ENCODE results near the gene TRAPPC2L.

Gene TRAPPC2L

DNA sequence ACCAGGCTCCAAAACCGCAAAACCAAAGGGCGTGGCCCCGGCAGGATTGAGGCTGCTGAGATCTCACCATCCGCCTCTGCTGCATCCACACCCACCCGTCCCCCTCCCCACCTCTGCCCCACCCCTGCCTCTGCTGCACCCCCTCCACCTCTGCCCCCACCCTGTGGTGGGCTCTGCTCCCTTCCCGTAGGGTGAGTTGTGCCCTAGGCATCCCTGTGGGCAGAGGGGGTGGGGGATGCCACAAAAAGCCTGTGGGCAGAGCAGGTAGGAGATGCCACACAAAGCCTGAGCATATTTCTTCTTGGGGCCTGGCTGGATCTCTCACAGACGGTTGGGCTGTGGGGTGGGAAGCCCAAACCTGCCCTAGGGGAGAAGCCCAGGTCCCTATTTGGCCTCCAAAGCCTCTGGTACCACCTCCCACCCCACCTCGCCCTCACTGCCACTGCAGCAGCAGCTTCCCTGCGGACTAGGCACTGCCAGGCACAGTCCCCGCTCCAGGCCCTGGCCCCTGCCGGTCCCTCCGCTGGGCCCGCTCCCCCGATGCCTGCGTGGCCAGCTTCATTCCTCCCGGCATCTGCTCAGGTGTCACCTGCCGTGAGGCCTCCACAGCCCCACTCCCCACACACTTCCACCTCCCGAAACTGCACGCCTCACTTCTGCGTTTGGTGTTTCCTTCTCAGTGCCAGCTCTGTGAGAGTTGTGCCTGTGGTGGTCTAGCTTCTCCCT lies 20.8 kb downstream of the TRAPPC2L start:
- Mint-ChIP-seq H3K36me3 (peaks cover 42 to 64% of the 10 kb centered on the region in 2 donors), H3K4me3 (no peak overlapping the region), H3K27me3 (no peaks in the 10 kb centered on the region), H3K9me3 (peaks cover 0 to 5% of the 10 kb centered on the region in 2 donors), H3K27ac (peak overlapping the region; percentile 84), H3K4me1 (peaks cover 8 to 9% of the 10 kb centered on the region in 2 donors)
- no peak for DNase-seq
- no peak for ATAC-seq (replicated peaks)

DNA sequence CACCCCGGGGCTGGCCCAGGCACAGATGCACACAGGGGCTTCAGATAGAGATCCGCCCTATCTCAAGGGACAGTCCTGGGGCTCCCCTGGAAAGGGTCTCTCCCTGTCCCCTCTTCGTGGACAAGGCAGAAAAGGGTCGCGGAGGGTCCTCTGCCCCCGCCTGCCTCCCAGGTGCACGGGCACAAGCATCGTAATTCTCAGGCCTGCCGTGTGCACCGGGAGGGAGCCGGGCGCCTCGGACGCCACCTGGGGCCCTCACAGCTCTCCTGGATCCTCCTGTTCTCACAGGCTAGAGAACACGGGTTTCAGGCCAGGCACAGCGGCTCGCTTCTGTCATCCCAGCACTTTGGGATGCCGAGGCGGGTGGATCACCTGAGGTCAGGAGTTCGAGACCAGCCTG lies 21.4 kb downstream of the TRAPPC2L start:
- Mint-ChIP-seq H3K27me3 (no peaks in the 10 kb centered on the region), H3K36me3 (peaks cover 48 to 71% of the 10 kb centered on the region in 2 donors), H3K4me3 (no peak overlapping the region), H3K4me1 (peaks cover 11 to 12% of the 10 kb centered on the region in 2 donors), H3K9me3 (peaks cover 0 to 5% of the 10 kb centered on the region in 2 donors), H3K27ac (no peak overlapping the region)
- ATAC-seq (replicated peaks) (no peak), DNase-seq (no peak)

- H3K36me3 Mint-ChIP-seq = peaks cover 48 to 69% of the 10 kb centered on the region in 2 donors
- no peak overlapping the region for H3K27ac Mint-ChIP-seq
- H3K4me1 Mint-ChIP-seq = peaks cover 11 to 12% of the 10 kb centered on the region in 2 donors
- H3K4me3 Mint-ChIP-seq = no peak overlapping the region
- H3K9me3 Mint-ChIP-seq = peaks cover 0 to 5% of the 10 kb centered on the region in 2 donors
- no peak for DNase-seq
- no peak for ATAC-seq (replicated peaks)
- no peaks in the 10 kb centered on the region for H3K27me3 Mint-ChIP-seq
Measured at GRCh38 chr16:88878967-88879787, 22.2 kb downstream of the TRAPPC2L start.

DNA sequence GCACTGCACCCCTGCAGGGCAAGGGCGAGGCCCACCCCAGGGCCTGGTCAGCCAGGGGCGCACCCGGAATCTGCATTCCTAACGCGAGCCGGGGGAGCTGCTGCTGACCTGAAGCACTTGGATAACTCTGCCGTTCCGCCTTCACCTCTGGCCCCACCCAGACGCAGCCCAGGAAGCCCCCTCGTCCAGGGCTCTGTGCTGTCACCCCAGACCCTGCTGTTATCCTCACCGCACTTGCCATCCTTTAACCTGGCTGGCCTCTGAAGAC lies 22.8 kb downstream of the TRAPPC2L start:
- H3K9me3 Mint-ChIP-seq = peaks cover 0 to 5% of the 10 kb centered on the region in 2 donors

GRCh38 chr16:88880226-88881006 lies 23.5 kb downstream of the TRAPPC2L start:
- ATAC-seq (replicated peaks) = no peak
- Mint-ChIP-seq H3K36me3 (peaks cover 51 to 66% of the 10 kb centered on the region in 2 donors), H3K4me1 (peaks cover 11 to 12% of the 10 kb centered on the region in 2 donors), H3K27me3 (no peaks in the 10 kb centered on the region), H3K27ac (peak overlapping the region; percentile 89), H3K9me3 (peaks cover 0 to 5% of the 10 kb centered on the region in 2 donors), H3K4me3 (no peak overlapping the region)
- DNase-seq = no peak

More for the DNA sequence above, 22.8 kb downstream of the TRAPPC2L start:
- ATAC-seq (replicated peaks) = no peak
- DNase-seq = no peak
- peaks cover 11 to 12% of the 10 kb centered on the region in 2 donors for H3K4me1 Mint-ChIP-seq
- peak overlapping the region; percentile 89 for H3K27ac Mint-ChIP-seq
- H3K27me3 Mint-ChIP-seq = no peaks in the 10 kb centered on the region
- H3K36me3 Mint-ChIP-seq = peaks cover 52 to 68% of the 10 kb centered on the region in 2 donors
- no peak overlapping the region for H3K4me3 Mint-ChIP-seq

GRCh38 chr16:88881007-88881615 lies 24.2 kb downstream of the TRAPPC2L start:
- H3K4me3 Mint-ChIP-seq = no peak overlapping the region
- no peak for ATAC-seq (replicated peaks)
- no peak for DNase-seq
- H3K27me3 Mint-ChIP-seq = no peaks in the 10 kb centered on the region
- H3K4me1 Mint-ChIP-seq = peaks cover 11 to 12% of the 10 kb centered on the region in 2 donors
- H3K27ac Mint-ChIP-seq = no peak overlapping the region
- peaks cover 46 to 60% of the 10 kb centered on the region in 2 donors for H3K36me3 Mint-ChIP-seq
- H3K9me3 Mint-ChIP-seq = peaks cover 0 to 5% of the 10 kb centered on the region in 2 donors

GRCh38 chr16:88881675-88882357 lies 24.9 kb downstream of the TRAPPC2L start:
- DNase-seq (no peak), ATAC-seq (replicated peaks) (peak in 1 of 2 donors; percentile 8)
- H3K27me3 Mint-ChIP-seq = no peaks in the 10 kb centered on the region
- no peak overlapping the region for H3K4me3 Mint-ChIP-seq
- H3K9me3 Mint-ChIP-seq = peaks cover 0 to 5% of the 10 kb centered on the region in 2 donors
- peaks cover 11 to 12% of the 10 kb centered on the region in 2 donors for H3K4me1 Mint-ChIP-seq
- peak overlapping the region; percentile 79 for H3K27ac Mint-ChIP-seq
- H3K36me3 Mint-ChIP-seq = peaks cover 41 to 56% of the 10 kb centered on the region in 2 donors

DNA sequence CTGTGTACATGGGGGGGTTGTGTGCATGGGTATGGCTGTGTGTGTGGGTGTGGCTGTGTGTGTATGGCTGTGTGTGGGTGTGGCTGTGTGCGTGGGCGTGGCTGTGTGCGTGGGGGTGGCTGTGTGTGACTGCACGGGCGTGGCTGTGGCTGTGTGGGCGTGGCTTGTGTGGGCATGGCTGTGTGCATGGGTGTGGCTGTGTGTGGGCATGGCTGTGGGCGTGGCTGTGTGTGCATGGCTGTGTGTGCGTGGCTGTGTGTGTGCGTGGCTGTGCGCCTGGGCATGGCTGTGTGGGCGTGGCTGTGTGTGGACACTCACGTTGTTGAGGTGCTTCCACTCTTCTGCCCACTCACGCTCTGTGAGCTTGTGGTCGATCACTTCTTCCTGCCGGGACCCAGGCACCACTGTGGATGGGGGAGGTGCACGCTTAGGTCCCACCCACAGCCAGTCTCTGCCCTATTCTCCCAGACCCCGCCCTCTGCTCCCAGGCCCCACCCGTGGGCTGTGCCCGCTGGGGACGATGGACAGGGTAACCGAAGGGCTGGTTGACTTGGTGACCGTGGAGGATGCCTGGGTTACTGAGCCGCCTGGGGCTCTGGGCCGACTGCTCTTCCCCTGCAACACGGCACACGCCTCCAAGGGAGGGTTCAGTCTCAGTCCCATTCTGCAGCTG lies 25.6 kb downstream of the TRAPPC2L start:
- Mint-ChIP-seq H3K9me3 (peaks cover 0 to 5% of the 10 kb centered on the region in 2 donors), H3K27me3 (no peaks in the 10 kb centered on the region), H3K27ac (peak overlapping the region; percentile 79), H3K4me3 (no peak overlapping the region), H3K4me1 (peaks cover 11 to 12% of the 10 kb centered on the region in 2 donors), H3K36me3 (peaks cover 44 to 56% of the 10 kb centered on the region in 2 donors)
- ATAC-seq (replicated peaks) (peak in 1 of 2 donors; percentile 13), DNase-seq (no peak)

- Mint-ChIP-seq H3K27me3 (no peaks in the 10 kb centered on the region), H3K4me1 (peaks cover 11 to 12% of the 10 kb centered on the region in 2 donors), H3K27ac (no peak overlapping the region), H3K9me3 (peaks cover 0 to 5% of the 10 kb centered on the region in 2 donors), H3K4me3 (no peak overlapping the region), H3K36me3 (peaks cover 39 to 52% of the 10 kb centered on the region in 2 donors)
- DNase-seq = no peak
- no peak for ATAC-seq (replicated peaks)
Measured at GRCh38 chr16:88883117-88883895, 26.4 kb downstream of the TRAPPC2L start.

- H3K4me3 Mint-ChIP-seq = no peak overlapping the region
- no peak overlapping the region for H3K27ac Mint-ChIP-seq
- peaks cover 11 to 12% of the 10 kb centered on the region in 2 donors for H3K4me1 Mint-ChIP-seq
- peaks cover 40 to 50% of the 10 kb centered on the region in 2 donors for H3K36me3 Mint-ChIP-seq
- H3K9me3 Mint-ChIP-seq = peaks cover 0 to 5% of the 10 kb centered on the region in 2 donors
- H3K27me3 Mint-ChIP-seq = no peaks in the 10 kb centered on the region
- DNase-seq = no peak
- no peak for ATAC-seq (replicated peaks)
Measured at GRCh38 chr16:88883946-88884345, 27.0 kb downstream of the TRAPPC2L start.

DNA sequence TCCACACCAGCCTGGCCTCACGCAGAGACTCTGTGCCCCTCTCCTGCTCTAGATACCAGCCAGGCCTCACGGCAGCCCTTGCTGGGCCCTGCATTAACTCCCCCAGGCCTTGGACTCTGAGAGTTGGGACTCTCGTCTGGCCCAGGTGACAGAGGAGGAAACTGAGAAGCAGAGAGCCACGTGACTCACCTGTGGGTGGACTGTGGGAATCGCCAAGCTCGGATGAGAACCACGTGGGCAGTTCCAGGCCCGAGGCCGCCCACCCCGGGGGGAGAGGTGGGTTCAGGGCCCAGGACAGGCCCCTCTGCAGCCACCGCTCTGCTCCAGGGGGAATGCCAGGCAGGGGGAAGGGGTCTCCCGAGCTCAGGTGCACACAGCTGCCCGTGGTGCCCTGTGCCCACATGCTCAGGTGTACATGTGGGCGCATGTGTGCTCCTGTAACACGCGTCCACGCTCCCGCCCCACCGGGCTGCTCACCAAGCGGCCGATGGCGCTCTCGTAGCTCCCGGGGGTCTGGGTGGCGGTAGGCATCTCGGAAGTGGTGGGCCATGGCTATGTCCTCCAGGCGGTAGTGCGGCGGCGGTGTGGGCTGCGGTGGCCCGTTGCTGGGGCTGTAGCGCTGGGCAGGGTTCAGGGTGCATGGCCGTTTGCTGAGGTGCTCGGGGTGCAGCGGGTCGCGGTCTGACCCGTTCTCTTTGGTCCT lies 27.8 kb downstream of the TRAPPC2L start:
- ATAC-seq (replicated peaks) = no peak
- no peak overlapping the region for H3K4me3 Mint-ChIP-seq
- no peak for DNase-seq
- H3K4me1 Mint-ChIP-seq = peaks cover 11 to 14% of the 10 kb centered on the region in 2 donors
- H3K27ac Mint-ChIP-seq = no peak overlapping the region
- peaks cover 0 to 5% of the 10 kb centered on the region in 2 donors for H3K9me3 Mint-ChIP-seq
- peaks cover 42 to 49% of the 10 kb centered on the region in 2 donors for H3K36me3 Mint-ChIP-seq
- no peaks in the 10 kb centered on the region for H3K27me3 Mint-ChIP-seq

DNA sequence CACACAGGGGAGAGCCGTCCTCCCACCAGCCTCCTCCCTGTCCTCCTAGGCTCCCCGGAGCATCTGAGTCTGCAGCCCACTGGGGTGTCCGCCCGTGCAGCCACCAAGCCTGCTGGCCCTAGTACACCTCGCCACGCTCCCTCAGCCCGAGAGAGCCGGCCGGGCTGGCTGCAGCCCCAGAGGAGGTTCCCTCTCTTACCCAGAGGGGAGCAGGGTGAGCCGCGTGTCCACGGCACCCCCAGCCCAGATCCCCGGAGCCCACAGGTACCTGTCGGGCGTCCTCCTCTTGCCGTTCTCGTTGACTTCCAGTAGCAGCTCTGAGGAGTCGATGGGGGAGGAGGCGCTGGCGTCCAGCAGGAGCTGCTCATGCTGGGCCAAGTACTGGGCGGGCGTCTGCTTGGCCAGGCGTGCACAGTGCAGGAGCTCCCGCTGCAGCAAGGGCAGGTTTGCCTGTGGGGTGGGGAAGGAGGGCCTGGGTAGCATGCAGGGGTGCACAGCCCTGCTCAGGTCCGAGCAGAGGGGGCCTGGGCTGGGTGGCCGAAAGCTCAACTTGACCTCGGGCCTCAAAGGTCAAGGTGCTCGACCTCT lies 28.9 kb downstream of the TRAPPC2L start:
- ATAC-seq (replicated peaks) (no peak), DNase-seq (no peak)
- Mint-ChIP-seq H3K36me3 (peaks cover 45 to 51% of the 10 kb centered on the region in 2 donors), H3K9me3 (peaks cover 0 to 5% of the 10 kb centered on the region in 2 donors), H3K4me1 (peaks cover 11 to 14% of the 10 kb centered on the region in 2 donors), H3K27me3 (no peaks in the 10 kb centered on the region), H3K4me3 (no peak overlapping the region), H3K27ac (no peak overlapping the region)

Measured in stimulated activated naive B cell treated with anti-CD40 and anti-IgM and Interleukin-4, amounts not matched to agents 10 μg/mL and 1 μg/mL and 100 μg/mL, for 72 hours (primary cell).